Endothelial cell (in vitro differentiated cells): Measurements from ENCODE around the gene KCND2. TPM values are rescaled to one million over a fixed set of nuclear protein-coding genes. Genes with fewer than 3 reads are reported as not detected.
"Not testable (repeated sequence)": the region's sequence is repeated elsewhere in the genome, so short reads cannot be mapped to it uniquely, and the experiment has no call there.

Experiments used
- DNase-seq: peaks from one replicate; pipeline ENCODE4 v3.0.0; 2021; ENCODE audit warnings: low spot score
- H3K27ac Mint-ChIP-seq: one replicate; pipeline ENCODE4 v1.8.0; 2021; ENCODE audit warnings: mixed read lengths, inconsistent platforms; ENCODE audit not compliant: unreplicated experiment
- H3K27me3 Mint-ChIP-seq: one replicate; pipeline ENCODE4 v1.8.0; 2021; ENCODE audit warnings: mild to moderate bottlenecking, moderate library complexity, mixed read lengths, inconsistent platforms; ENCODE audit not compliant: unreplicated experiment
- H3K36me3 Mint-ChIP-seq: one replicate; pipeline ENCODE4 v1.8.0; 2021; ENCODE audit warnings: mild to moderate bottlenecking, low read depth, mixed read lengths, inconsistent platforms; ENCODE audit not compliant: unreplicated experiment
- H3K4me1 Mint-ChIP-seq: one replicate; pipeline ENCODE4 v1.8.0; 2021; ENCODE audit warnings: mild to moderate bottlenecking, mixed read lengths, inconsistent platforms; ENCODE audit not compliant: unreplicated experiment
- H3K4me3 Mint-ChIP-seq: one replicate; pipeline ENCODE4 v1.8.0; 2021; ENCODE audit warnings: mild to moderate bottlenecking, mixed read lengths, inconsistent platforms; ENCODE audit not compliant: unreplicated experiment
- H3K9me3 Mint-ChIP-seq: one replicate; pipeline ENCODE4 v1.8.0; 2021; ENCODE audit warnings: mixed read lengths, inconsistent platforms; ENCODE audit not compliant: unreplicated experiment
- total RNA-seq: library from RNA; stranded (reverse); fragmentation: NEBNext Ultra II Directional; extraction: Animal tissue kit (Norgen Biotek cat#: 25700); gene quantifications from one replicate; pipeline ENCODE4 v1.2.1, GENCODE V29; 2021; ENCODE audit not compliant: unreplicated experiment
- TF ChIP-seq, protein P1 (sequence below): fragments of 200-600 bp; sonication (generic); IDR thresholded peaks from one replicate; pipeline ENCODE4 v1.5.0; 2021; ENCODE audit warnings: antibody characterized with exemption; ENCODE audit not compliant: unreplicated experiment

The KCND2 gene
- total RNA-seq, 1 donor from 2014 or later = 0.28 TPM

GRCh38 chr7:120770206-120770605 lies 497.2 kb downstream of the KCND2 start:
- Mint-ChIP-seq H3K4me3 (no peak overlapping the region), H3K27ac (no peak overlapping the region), H3K36me3 (no peaks in the 10 kb centered on the region), H3K4me1 (peaks cover 3% of the 10 kb centered on the region), H3K9me3 (no peaks in the 10 kb centered on the region), H3K27me3 (peaks cover 4% of the 10 kb centered on the region)
- TF ChIP-seq, protein P1, sequence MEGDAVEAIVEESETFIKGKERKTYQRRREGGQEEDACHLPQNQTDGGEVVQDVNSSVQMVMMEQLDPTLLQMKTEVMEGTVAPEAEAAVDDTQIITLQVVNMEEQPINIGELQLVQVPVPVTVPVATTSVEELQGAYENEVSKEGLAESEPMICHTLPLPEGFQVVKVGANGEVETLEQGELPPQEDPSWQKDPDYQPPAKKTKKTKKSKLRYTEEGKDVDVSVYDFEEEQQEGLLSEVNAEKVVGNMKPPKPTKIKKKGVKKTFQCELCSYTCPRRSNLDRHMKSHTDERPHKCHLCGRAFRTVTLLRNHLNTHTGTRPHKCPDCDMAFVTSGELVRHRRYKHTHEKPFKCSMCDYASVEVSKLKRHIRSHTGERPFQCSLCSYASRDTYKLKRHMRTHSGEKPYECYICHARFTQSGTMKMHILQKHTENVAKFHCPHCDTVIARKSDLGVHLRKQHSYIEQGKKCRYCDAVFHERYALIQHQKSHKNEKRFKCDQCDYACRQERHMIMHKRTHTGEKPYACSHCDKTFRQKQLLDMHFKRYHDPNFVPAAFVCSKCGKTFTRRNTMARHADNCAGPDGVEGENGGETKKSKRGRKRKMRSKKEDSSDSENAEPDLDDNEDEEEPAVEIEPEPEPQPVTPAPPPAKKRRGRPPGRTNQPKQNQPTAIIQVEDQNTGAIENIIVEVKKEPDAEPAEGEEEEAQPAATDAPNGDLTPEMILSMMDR = no peak
- DNase-seq = no peak

DNA sequence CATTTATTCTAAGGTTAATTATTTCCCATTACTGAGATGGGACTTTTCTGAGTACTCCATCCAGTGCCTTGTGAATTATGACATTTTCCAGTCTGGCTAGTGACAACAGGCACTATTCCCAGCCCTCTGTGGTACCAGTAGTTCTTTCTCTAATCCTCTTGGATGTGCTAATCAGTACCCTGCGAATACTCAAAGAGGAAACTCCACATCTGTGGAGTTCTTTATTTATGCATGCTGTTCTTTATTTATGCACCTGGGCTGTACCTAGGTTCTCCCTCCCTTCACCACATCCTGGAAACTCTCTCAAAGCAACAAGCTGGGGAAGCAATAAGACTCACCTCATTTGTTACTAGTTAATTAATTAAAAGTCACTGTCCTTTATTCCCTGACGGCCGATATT lies 501.5 kb downstream of the KCND2 start:
- Mint-ChIP-seq H3K27ac (no peak overlapping the region), H3K9me3 (no peaks in the 10 kb centered on the region), H3K4me1 (peaks cover 3% of the 10 kb centered on the region), H3K27me3 (no peaks in the 10 kb centered on the region), H3K4me3 (no peak overlapping the region), H3K36me3 (no peaks in the 10 kb centered on the region)
- TF ChIP-seq, protein P1 = no peak
- DNase-seq = no peak

- H3K27ac Mint-ChIP-seq = no peak overlapping the region
- peaks cover 3% of the 10 kb centered on the region for H3K4me1 Mint-ChIP-seq
- H3K36me3 Mint-ChIP-seq = no peaks in the 10 kb centered on the region
- TF ChIP-seq, protein P1 = no peak
- H3K4me3 Mint-ChIP-seq = no peak overlapping the region
- H3K9me3 Mint-ChIP-seq = no peaks in the 10 kb centered on the region
- no peak for DNase-seq
- no peaks in the 10 kb centered on the region for H3K27me3 Mint-ChIP-seq
Measured at GRCh38 chr7:120775755-120776154, 502.8 kb downstream of the KCND2 start.

DNA sequence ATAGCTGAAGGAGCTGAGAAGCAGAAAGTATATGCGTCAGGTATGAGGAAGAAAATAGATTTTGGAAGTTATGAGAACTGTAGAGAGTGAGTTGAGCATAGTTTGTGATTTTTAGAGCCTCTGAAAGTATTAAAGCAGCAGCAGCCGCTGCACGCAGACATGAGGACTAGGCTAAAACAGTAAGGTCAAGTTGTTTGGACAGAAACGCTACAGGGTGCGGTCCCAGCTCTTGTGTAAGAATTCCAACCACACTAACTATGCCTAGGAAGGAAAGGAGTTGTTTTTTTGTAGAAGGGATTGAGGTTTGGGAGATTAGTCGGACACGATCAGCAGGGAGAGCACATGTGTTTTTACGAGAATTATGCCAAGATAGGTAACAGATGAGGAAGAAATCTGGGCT lies 506.1 kb downstream of the KCND2 start:
- H3K27ac Mint-ChIP-seq, H3K27me3 Mint-ChIP-seq, H3K4me3 Mint-ChIP-seq, H3K4me1 Mint-ChIP-seq, DNase-seq, H3K9me3 Mint-ChIP-seq, H3K36me3 Mint-ChIP-seq: not testable (repeated sequence)

DNA sequence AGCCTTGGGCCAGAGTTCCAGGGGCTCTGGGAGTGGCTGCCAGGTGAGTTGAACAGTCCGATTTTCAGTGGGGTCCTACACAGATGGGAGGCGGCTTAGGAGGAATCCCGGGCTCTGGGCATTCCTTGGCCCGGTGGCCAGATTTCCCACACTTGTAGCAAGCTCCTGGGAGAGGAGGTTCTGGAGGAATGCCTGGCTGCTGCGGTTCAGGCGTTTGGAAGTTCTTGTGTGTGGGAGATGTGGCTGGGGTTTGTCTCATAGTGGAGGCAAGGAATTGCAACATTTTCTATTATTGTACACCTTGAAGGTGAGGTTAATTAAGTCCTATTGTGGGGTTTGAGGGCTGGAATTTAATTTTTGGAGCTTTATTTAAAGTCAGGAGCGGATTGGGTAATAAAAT lies 507.5 kb downstream of the KCND2 start:
- not testable (repeated sequence) for H3K4me3 Mint-ChIP-seq, H3K36me3 Mint-ChIP-seq, H3K9me3 Mint-ChIP-seq, DNase-seq, H3K27ac Mint-ChIP-seq, H3K4me1 Mint-ChIP-seq, H3K27me3 Mint-ChIP-seq

DNA sequence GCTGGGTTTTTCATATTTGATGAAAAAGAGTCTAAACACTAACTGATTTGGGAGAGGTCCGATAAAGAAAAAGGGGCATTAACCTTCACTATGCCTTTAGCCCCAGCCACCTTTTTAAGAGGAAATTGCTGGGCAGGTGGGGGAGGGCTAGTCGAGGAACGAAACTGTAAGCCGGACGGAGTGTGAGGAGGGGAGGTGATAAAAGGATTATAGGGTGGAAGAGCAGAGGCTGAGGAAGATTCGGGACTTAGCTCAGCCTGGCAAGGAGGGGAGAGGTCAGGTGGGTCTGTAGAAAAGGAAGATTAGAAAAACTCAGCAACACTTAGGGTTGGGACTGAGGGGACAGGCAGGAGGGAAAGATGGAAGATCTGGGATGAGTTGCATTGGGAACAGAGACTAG lies 508.0 kb downstream of the KCND2 start:
- no peak overlapping the region for H3K27ac Mint-ChIP-seq
- H3K9me3 Mint-ChIP-seq = no peaks in the 10 kb centered on the region
- H3K4me3 Mint-ChIP-seq = no peak overlapping the region
- H3K27me3 Mint-ChIP-seq = no peaks in the 10 kb centered on the region
- H3K4me1 Mint-ChIP-seq = peaks cover 14% of the 10 kb centered on the region
- no peaks in the 10 kb centered on the region for H3K36me3 Mint-ChIP-seq
- DNase-seq = no peak
- TF ChIP-seq, protein P1 = no peak

- not testable (repeated sequence) for H3K9me3 Mint-ChIP-seq, DNase-seq, H3K27ac Mint-ChIP-seq, H3K4me3 Mint-ChIP-seq, H3K27me3 Mint-ChIP-seq, H3K36me3 Mint-ChIP-seq
- H3K4me1 Mint-ChIP-seq = peaks cover 15% of the 10 kb centered on the region
Measured at GRCh38 chr7:120781924-120782323, 508.9 kb downstream of the KCND2 start.
